Measurements from ENCODE around the gene NKD1.

NKD1 gene

DNA sequence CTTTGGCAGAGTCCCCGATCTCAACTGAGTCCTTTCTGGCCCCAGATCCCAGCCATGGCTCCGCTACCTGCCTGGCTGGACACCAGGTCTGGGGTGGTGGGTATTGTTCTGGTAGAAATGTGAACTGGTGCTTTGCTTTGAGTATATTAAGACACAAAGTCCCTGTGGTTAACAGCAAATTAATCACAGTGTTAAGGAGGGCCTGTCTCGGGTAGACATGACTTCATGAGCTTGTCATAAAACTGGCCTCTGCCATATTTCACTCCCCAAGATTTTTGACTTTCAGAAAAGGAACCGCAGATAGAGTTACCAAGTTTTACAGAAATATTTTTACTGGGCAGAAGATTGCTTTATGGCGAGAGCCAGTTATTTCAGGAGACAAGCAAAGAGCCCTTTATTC lies 19.5 kb downstream of the NKD1 start:
- no peak for DNase-seq (ENCODE audit: extremely low read depth, low read depth)
- TF ChIP-seq, protein P1, sequence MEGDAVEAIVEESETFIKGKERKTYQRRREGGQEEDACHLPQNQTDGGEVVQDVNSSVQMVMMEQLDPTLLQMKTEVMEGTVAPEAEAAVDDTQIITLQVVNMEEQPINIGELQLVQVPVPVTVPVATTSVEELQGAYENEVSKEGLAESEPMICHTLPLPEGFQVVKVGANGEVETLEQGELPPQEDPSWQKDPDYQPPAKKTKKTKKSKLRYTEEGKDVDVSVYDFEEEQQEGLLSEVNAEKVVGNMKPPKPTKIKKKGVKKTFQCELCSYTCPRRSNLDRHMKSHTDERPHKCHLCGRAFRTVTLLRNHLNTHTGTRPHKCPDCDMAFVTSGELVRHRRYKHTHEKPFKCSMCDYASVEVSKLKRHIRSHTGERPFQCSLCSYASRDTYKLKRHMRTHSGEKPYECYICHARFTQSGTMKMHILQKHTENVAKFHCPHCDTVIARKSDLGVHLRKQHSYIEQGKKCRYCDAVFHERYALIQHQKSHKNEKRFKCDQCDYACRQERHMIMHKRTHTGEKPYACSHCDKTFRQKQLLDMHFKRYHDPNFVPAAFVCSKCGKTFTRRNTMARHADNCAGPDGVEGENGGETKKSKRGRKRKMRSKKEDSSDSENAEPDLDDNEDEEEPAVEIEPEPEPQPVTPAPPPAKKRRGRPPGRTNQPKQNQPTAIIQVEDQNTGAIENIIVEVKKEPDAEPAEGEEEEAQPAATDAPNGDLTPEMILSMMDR (IDR thresholded peaks at IDR 0.05; ENCODE audit: low read depth, low read length) = no peak

- TF ChIP-seq, protein P1 (IDR thresholded peaks at IDR 0.05; ENCODE audit: low read depth, low read length) = no peak
- no peak for DNase-seq (ENCODE audit: extremely low read depth, low read depth)
Observed at GRCh38 chr16:50568187-50568815, 20.1 kb downstream of the NKD1 start.

DNA sequence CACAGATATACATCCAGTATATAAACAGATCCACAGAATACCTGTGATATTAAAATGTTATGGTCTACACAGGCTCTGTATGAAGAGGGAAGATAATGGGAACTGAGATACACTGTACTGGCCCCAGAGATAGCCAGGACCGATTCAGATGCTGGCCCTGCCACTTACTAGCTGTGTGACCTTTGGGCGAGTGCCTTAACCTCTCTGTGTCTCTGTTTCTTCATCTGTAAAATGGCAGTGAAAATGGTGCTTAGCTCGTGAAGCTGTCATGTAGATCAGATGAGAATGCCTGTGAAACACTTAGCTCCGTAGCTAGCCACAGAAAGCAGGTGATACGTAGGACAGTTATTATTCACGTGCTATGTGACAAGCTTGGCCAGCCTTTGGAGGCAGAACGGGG lies 22.2 kb downstream of the NKD1 start:
- TF ChIP-seq, protein P1 (IDR thresholded peaks at IDR 0.05; ENCODE audit: low read depth, low read length) = no peak
- no peak for DNase-seq (ENCODE audit: extremely low read depth, low read depth)

- DNase-seq (ENCODE audit: extremely low read depth, low read depth) = no peak
Observed at GRCh38 chr16:50570808-50571598, 22.8 kb downstream of the NKD1 start.

DNA sequence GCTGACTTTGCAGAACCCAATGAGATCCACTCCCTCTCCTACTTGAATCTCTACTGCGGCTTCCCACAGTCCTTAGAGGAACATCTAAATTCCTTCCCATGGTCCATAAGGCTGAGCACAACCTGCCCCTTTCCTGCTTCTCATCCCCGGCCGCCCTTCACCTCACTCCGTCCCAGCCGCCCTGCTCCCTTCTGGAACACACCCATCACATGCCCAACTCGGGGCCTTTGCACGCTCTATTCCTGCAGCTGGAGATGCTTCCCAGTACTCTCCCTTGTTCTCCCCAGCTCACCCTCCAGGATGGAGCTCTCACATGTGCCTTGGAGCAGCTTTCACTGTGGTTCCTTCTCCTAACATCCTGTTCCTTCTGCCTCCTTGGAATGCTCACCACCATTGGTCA lies 23.6 kb downstream of the NKD1 start:
- DNase-seq (ENCODE audit: extremely low read depth, low read depth) = no peak
- TF ChIP-seq, protein P1 (IDR thresholded peaks at IDR 0.05; ENCODE audit: low read depth, low read length) = no peak

More at GRCh38 chr16:50570808-50571598, 22.8 kb downstream of the NKD1 start:
- TF ChIP-seq, protein P1 (IDR thresholded peaks at IDR 0.05; ENCODE audit: low read depth, low read length) = no peak

- DNase-seq (ENCODE audit: extremely low read depth, low read depth) = no peak
- TF ChIP-seq, protein P1 (IDR thresholded peaks at IDR 0.05; ENCODE audit: low read depth, low read length) = no peak
Observed at GRCh38 chr16:50572700-50573099, 24.5 kb downstream of the NKD1 start.

- TF ChIP-seq, protein P1 (IDR thresholded peaks at IDR 0.05; ENCODE audit: low read depth, low read length) = no peak
- DNase-seq (ENCODE audit: extremely low read depth, low read depth) = no peak
Observed at GRCh38 chr16:50573279-50573678, 25.1 kb downstream of the NKD1 start.
